Activated naive CD4-positive, alpha-beta T cell treated with anti-CD3 and anti-CD28 coated beads, Interleukin-2, amount 10 ng/mL, durations not matched to agents 7 days and 5 days (primary cell): ENCODE measurements around the gene TAS2R31.
"Not testable (repeated sequence)": the region's sequence is repeated elsewhere in the genome, so short reads cannot be mapped to it uniquely, and the experiment has no call there.

ENCODE experiments used
- CTCF ChIA-PET: fragments of 350-600 bp; sonication (Branson Sonifier 250); formaldehyde crosslinking; loops from one replicate; lab custom pipeline; 2021; ENCODE audit warnings: antibody characterized with exemption; lab: Charles Lee
- DNase-seq: peaks from one replicate; pipeline ENCODE4 v3.0.0-alpha.2; 2020
- H3K27ac Mint-ChIP-seq: one replicate; pipeline ENCODE4 v1.8.0; 2021; ENCODE audit warnings: mild to moderate bottlenecking, moderate library complexity, mixed read lengths
- H3K27me3 Mint-ChIP-seq: one replicate; pipeline ENCODE4 v1.8.0; 2021; ENCODE audit warnings: mild to moderate bottlenecking, mixed read lengths
- H3K36me3 Mint-ChIP-seq: one replicate; pipeline ENCODE4 v1.8.0; 2021; ENCODE audit warnings: mixed read lengths
- H3K4me1 Mint-ChIP-seq: one replicate; pipeline ENCODE4 v1.8.0; 2021; ENCODE audit warnings: mixed read lengths
- H3K4me3 Mint-ChIP-seq: one replicate; pipeline ENCODE4 v1.8.0; 2021; ENCODE audit warnings: mild to moderate bottlenecking, moderate library complexity, mixed read lengths
- H3K9me3 Mint-ChIP-seq: one replicate; pipeline ENCODE4 v1.8.0; 2021; ENCODE audit warnings: mixed read lengths

The TAS2R31 gene, protein sequence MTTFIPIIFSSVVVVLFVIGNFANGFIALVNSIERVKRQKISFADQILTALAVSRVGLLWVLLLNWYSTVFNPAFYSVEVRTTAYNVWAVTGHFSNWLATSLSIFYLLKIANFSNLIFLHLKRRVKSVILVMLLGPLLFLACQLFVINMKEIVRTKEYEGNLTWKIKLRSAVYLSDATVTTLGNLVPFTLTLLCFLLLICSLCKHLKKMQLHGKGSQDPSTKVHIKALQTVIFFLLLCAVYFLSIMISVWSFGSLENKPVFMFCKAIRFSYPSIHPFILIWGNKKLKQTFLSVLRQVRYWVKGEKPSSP

DNA sequence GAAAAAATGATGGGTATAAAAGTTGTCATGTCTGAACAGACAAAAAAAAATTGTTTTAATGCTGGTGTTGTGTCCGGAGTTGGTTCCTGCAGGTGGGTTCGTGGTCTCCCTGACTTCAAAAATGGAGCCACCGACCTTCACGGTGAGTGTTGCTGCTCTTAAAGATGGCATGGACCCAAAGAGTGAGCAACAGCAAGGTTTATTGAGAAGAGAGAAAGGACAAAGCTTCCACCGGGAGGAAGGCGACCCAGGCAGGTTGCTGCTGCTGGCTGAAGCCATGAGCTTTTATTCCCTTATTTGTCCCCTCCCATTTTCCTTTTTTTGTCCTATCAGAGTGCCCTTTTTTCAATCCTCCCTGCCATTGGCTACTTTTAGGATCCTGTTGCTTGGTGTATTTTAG is at the start of gene TAS2R31:
TSS of gene TAS2R31 (minus strand) at position 101 of the 400 bp plus-strand sequence. CDS start at position 29, 72 bp downstream.
- H3K36me3 Mint-ChIP-seq, result peaks cover 11% of the 10 kb centered on the region
- no peak within 1 kb of the TSS for H3K27ac Mint-ChIP-seq
- H3K4me1 Mint-ChIP-seq, result no peaks in the 10 kb centered on the region
- CTCF ChIA-PET, result no interaction called here
- DNase-seq, result no peak
- no peak within 1 kb of the TSS for H3K4me3 Mint-ChIP-seq
- H3K9me3 Mint-ChIP-seq, result peaks cover 2% of the 10 kb centered on the region
- no peaks in the 10 kb centered on the region for H3K27me3 Mint-ChIP-seq

GRCh38 chr12:11078246-11078645 is 47.0 kb upstream of the TAS2R31 start:
- H3K27me3 Mint-ChIP-seq, result no peaks in the 10 kb centered on the region
- peaks cover 6% of the 10 kb centered on the region for H3K9me3 Mint-ChIP-seq
- CTCF ChIA-PET, result no interaction called here
- H3K36me3 Mint-ChIP-seq, result peaks cover 10% of the 10 kb centered on the region
- no peak overlapping the region for H3K27ac Mint-ChIP-seq
- H3K4me1 Mint-ChIP-seq, result no peaks in the 10 kb centered on the region
- DNase-seq, result no peak
- no peak overlapping the region for H3K4me3 Mint-ChIP-seq

DNA sequence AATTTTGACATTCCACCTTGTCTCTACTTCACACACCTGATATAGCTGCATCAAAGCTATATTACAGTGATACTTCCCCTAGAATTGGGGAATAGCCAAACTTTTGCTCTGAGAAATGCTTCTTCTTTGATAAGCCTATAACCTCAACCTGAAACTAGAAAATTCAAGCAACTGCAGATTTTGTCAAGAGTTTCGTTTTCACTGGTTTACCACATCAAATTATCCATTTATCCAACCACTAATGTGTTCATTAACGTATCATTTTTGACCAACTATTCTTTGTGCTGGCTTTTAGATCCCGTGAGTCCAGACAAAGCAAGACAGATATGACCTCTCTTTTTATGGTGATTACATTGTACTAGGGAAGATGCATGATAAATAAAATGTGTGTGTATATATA is 44.4 kb upstream of the TAS2R31 start:
- Mint-ChIP-seq H3K27ac (no peak overlapping the region), H3K36me3 (peaks cover 10% of the 10 kb centered on the region), H3K4me1 (no peaks in the 10 kb centered on the region), H3K4me3 (no peak overlapping the region), H3K9me3 (peaks cover 2% of the 10 kb centered on the region), H3K27me3 (no peaks in the 10 kb centered on the region)
- CTCF ChIA-PET, result no interaction called here
- no peak for DNase-seq

- no peak overlapping the region for H3K4me3 Mint-ChIP-seq
- CTCF ChIA-PET, result no interaction called here
- H3K27ac Mint-ChIP-seq, result no peak overlapping the region
- H3K4me1 Mint-ChIP-seq, result no peaks in the 10 kb centered on the region
- H3K9me3 Mint-ChIP-seq, result no peaks in the 10 kb centered on the region
- no peaks in the 10 kb centered on the region for H3K27me3 Mint-ChIP-seq
- no peak for DNase-seq
- H3K36me3 Mint-ChIP-seq, result peaks cover 13% of the 10 kb centered on the region
These were observed 40.2 kb upstream of the TAS2R31 start for GRCh38 chr12:11071414-11071813.

GRCh38 chr12:11070999-11071398 is 39.8 kb upstream of the TAS2R31 start:
- CTCF ChIA-PET, result no interaction called here
- Mint-ChIP-seq H3K27me3 (no peaks in the 10 kb centered on the region), H3K36me3 (peaks cover 13% of the 10 kb centered on the region), H3K4me1 (no peaks in the 10 kb centered on the region), H3K4me3 (no peak overlapping the region), H3K9me3 (no peaks in the 10 kb centered on the region), H3K27ac (no peak overlapping the region)
- DNase-seq, result no peak

GRCh38 chr12:11069854-11070365 is 38.7 kb upstream of the TAS2R31 start:
- Mint-ChIP-seq H3K9me3 (no peaks in the 10 kb centered on the region), H3K36me3 (peaks cover 13% of the 10 kb centered on the region), H3K4me3 (no peak overlapping the region), H3K27ac (no peak overlapping the region), H3K4me1 (no peaks in the 10 kb centered on the region), H3K27me3 (no peaks in the 10 kb centered on the region)
- CTCF ChIA-PET, result no interaction called here
- DNase-seq, result no peak

- Mint-ChIP-seq H3K9me3 (no peaks in the 10 kb centered on the region), H3K4me1 (no peaks in the 10 kb centered on the region), H3K4me3 (no peak overlapping the region), H3K27ac (no peak overlapping the region), H3K27me3 (no peaks in the 10 kb centered on the region), H3K36me3 (peaks cover 10% of the 10 kb centered on the region)
- no peak for DNase-seq
- CTCF ChIA-PET, result no interaction called here
These were observed 36.3 kb upstream of the TAS2R31 start for GRCh38 chr12:11067514-11067913.

GRCh38 chr12:11062194-11062593 is 31.0 kb upstream of the TAS2R31 start, which contains the start of gene TAS2R46:
TSS of gene TAS2R46 (minus strand) at chr12:11062294. CDS start at chr12:11062294, 0 bp downstream.
- H3K36me3 Mint-ChIP-seq, H3K4me1 Mint-ChIP-seq, H3K9me3 Mint-ChIP-seq, DNase-seq, CTCF ChIA-PET, H3K4me3 Mint-ChIP-seq, H3K27me3 Mint-ChIP-seq, H3K27ac Mint-ChIP-seq: not testable (repeated sequence)

DNA sequence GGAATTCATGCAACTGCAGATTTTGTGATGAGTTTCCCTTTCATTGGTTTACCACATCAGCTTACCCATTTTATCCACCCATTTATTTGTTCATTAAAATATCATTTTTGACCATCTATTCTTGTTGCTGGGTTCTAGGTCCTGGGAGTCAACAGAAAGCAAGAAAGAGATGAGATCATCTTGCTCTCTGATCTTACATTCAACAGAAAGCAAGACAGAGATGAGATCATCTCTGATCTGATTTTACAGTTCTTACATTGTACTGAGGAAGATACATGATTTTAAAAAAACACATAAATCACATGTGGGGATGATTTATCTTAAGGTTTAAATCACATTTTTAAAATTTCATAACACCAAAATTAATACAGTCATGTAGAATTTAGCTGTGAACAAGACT is 28.6 kb upstream of the TAS2R31 start:
- H3K36me3 Mint-ChIP-seq, result peaks cover 4% of the 10 kb centered on the region
- no peaks in the 10 kb centered on the region for H3K27me3 Mint-ChIP-seq
- DNase-seq, result no peak
- H3K27ac Mint-ChIP-seq, result no peak overlapping the region
- no peaks in the 10 kb centered on the region for H3K4me1 Mint-ChIP-seq
- H3K9me3 Mint-ChIP-seq, result no peaks in the 10 kb centered on the region
- H3K4me3 Mint-ChIP-seq, result no peak overlapping the region
- CTCF ChIA-PET, result no interaction called here

DNA sequence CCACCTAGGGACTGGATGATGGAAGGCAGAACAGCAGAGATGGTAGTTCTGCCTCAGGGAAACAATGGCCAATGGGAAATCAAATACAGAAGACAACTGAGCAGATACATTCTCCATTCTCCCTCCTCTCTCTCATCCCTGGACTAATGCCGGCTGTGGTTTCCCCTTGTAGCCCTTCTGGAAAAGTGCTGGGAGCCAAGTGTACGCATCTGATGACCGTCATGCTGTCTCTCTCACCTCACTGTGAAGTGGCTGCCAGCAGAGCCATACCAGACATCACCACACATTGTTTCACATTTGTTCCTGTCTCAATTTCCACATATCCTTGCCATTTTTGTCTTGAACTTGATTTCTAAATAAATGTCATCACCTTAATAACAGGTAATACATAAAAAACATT is 27.8 kb upstream of the TAS2R31 start:
- no peak for DNase-seq
- H3K27me3 Mint-ChIP-seq, result no peaks in the 10 kb centered on the region
- no peaks in the 10 kb centered on the region for H3K9me3 Mint-ChIP-seq

DNA sequence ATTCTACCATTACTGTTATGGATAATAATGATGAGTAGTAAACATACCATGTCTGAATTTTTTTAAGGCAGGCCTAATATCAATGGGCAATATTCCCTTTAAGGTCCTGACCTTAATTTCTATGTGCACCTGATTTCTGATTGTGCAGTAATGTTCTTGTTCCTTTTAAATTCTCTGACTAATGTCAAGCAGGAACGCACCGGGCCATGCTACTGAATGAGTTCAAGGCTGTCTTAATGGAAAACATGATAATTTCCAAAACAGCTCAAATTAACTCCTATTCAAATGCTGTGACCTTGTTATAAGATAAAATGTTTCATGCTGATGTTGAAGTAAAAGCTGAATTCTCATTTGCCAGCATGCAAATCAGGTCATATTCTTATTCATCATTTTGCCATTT is 24.1 kb upstream of the TAS2R31 start:
- CTCF ChIA-PET, result no interaction called here
- no peaks in the 10 kb centered on the region for H3K27me3 Mint-ChIP-seq
- H3K4me1 Mint-ChIP-seq, result no peaks in the 10 kb centered on the region
- peaks cover 12% of the 10 kb centered on the region for H3K36me3 Mint-ChIP-seq
- H3K27ac Mint-ChIP-seq, result no peak overlapping the region
- no peak for DNase-seq
- no peak overlapping the region for H3K4me3 Mint-ChIP-seq
- H3K9me3 Mint-ChIP-seq, result peaks cover 12% of the 10 kb centered on the region

More for the DNA sequence above, 27.8 kb upstream of the TAS2R31 start:
- Mint-ChIP-seq H3K4me1 (no peaks in the 10 kb centered on the region), H3K4me3 (no peak overlapping the region), H3K27ac (no peak overlapping the region), H3K36me3 (peaks cover 4% of the 10 kb centered on the region)
- CTCF ChIA-PET, result no interaction called here

DNA sequence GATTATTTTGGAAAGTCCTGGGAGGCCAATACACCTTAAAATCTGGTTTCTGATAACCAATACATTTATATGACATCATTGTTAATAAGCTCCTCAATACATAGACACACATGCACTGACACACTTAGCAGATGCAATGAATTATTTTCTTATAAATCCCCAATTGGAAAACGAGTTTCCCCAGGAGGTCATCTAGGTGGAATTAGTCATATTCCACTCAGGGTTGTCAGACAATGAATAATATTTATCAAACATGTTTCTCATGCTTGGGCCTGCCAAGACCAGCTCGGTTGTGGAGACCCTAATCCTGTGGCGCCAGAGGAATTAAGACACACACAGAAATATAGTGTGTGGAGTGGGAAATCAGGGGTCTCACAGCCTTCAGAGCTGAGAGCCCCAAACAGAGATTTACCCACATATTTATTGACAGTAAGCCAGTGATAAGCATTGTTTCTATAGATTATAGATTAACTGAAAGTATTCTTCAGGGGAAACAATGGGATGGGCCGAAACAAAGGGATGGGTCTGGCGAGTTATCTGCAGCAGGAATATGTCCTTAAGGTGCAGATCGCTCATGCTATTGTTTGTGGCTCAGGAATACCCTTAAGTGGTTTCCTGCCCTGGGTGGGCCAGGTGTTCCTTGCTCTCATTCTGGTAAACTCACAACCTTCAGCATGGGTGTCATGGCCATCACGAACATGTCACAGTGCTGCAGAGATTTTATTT is 18.8 kb upstream of the TAS2R31 start:
- DNase-seq, H3K4me3 Mint-ChIP-seq, CTCF ChIA-PET, H3K4me1 Mint-ChIP-seq, H3K27me3 Mint-ChIP-seq, H3K27ac Mint-ChIP-seq: not testable (repeated sequence)
- peaks cover 20% of the 10 kb centered on the region for H3K36me3 Mint-ChIP-seq
- H3K9me3 Mint-ChIP-seq, result peaks cover 20% of the 10 kb centered on the region

DNA sequence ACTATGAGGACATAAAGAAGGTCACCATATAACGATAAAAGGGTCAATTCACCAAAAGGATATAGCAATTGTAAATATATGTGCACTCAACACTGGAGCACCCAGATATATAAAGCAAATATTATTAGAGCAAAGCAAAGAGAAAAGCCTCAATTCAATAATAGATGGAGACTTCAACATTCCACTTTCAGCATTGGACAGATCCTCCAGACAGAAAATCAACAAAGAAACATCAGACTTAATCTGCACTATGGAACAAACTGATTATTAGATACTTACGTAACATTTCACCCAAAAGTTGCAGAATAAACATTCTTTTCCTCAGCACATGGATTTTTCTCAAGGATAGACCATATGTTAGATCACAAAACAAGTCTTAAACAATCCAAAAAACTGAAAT is 10.2 kb upstream of the TAS2R31 start:
- H3K4me3 Mint-ChIP-seq, H3K9me3 Mint-ChIP-seq, H3K4me1 Mint-ChIP-seq, CTCF ChIA-PET, H3K27ac Mint-ChIP-seq, H3K27me3 Mint-ChIP-seq, DNase-seq: not testable (repeated sequence)
- peaks cover 20% of the 10 kb centered on the region for H3K36me3 Mint-ChIP-seq

- H3K9me3 Mint-ChIP-seq, result no peaks in the 10 kb centered on the region
- H3K4me3 Mint-ChIP-seq, result no peak overlapping the region
- DNase-seq, result no peak
- CTCF ChIA-PET, result no interaction called here
- no peaks in the 10 kb centered on the region for H3K27me3 Mint-ChIP-seq
- peaks cover 17% of the 10 kb centered on the region for H3K36me3 Mint-ChIP-seq
- H3K4me1 Mint-ChIP-seq, result no peaks in the 10 kb centered on the region
- no peak overlapping the region for H3K27ac Mint-ChIP-seq
These were observed 9.0 kb upstream of the TAS2R31 start for GRCh38 chr12:11040162-11040561.

DNA sequence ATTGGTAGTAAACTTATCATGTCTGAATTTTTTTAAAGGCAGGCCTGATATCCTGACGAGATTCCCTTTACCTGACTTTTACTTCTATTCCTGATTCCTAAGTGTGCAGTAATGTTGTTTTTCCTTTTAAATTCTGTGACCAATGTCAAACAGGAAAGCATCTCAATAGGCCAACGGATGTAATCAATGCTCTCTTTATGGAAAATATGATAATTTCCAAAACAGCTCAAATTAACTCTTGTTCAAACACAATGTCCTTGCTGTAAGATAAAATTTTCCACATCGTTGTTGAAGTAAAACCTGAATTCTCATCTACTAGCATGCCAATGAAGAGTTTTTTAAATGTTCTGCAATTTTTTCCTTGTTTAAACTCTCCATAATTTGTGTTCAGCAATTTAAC is 8.0 kb upstream of the TAS2R31 start:
- H3K4me3 Mint-ChIP-seq, result no peak overlapping the region
- H3K27ac Mint-ChIP-seq, result no peak overlapping the region
- H3K27me3 Mint-ChIP-seq, result no peaks in the 10 kb centered on the region
- no peaks in the 10 kb centered on the region for H3K9me3 Mint-ChIP-seq
- no peak for DNase-seq
- peaks cover 10% of the 10 kb centered on the region for H3K36me3 Mint-ChIP-seq
- H3K4me1 Mint-ChIP-seq, result no peaks in the 10 kb centered on the region
- CTCF ChIA-PET, result no interaction called here
